Hematopoietic multipotent progenitor cell treated with erythropoietin and hydrocortisone succinate and interleukin-3 and kit ligand, for 6 days (in vitro differentiated cells): ENCODE results near the gene RAC3.

Experiments
- DNase-seq: peaks from one replicate; pipeline ENCODE4 v3.0.0-alpha.2; 2015

The RAC3 gene

DNA sequence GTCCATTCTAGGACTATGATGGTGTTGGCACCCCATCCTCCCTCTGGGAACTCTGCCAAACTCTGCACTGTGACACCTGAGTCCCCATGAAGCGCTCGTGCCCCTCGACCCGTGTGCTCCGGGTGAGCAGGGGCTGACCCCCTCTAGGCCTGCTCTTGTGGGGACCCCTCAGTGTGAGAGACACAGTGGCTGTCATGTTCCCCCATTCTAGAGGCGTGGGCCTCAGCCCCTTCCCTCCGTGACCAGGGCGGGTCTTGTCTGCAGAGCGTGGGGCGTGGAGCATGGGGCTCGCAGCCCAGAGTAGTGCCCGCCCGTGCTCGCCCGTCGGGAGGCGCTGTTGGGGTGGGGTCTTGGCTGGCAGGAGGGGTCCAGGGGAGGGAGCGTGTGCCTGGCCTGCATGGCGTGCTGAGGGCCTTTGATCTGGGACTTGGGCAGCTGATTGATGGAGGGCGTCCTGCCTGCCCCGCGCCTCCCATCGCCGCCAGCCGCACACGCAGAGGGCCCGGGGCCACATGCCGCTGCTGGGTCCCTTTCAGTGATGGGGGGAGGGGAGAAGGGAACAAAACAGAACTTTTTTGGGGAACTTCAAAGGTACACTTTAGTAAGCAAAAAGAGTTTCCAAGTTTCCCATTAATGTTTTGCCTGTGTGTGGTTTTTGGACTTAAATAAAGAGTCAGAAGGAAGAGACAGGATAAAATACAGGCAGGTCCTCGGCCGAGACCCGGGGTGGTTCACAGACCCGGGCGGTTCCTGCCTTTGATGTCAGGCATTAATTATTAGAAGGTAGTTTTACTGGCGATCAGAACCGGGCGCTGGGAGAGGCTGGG lies 31.3 kb upstream of the RAC3 start:
- DNase-seq = no peak

DNA sequence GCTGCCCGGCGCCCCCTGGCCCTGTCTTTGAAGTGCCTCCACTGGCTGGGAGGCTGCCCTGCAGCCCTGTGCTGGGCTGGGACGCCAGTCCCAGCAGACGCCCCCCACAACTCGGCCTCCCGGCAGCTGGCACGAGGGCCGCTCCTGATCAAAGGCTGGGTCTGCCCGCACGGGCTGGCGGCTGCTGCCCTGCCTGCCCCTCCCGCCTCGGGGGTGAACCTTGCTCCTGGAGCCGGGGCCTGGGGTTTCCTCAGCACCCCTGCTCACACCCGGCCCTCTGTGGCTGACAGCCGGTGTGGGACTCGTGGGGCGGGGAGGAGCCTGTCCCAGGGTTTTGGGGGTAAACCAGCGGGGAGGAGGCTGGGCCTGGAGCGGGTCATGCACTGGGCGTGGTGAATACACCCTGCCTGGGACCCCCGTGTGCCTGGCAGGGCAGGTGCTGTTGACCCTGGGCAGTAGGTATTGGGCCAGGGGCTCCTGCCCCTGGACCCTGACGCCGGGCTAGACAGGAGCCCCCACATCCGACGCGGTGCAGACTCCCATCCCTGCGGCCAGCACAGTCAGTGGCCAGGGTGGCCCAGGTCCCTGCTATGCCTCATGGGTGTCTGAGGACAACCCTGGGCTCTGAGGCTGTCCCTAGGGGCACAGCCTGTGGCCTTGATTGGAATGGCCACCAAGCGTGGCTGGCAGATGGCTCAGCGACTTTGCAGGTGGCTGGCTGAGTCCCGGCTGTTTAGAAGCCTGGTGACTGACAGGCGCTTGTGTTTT lies 30.5 kb upstream of the RAC3 start:
- DNase-seq = no peak

DNA sequence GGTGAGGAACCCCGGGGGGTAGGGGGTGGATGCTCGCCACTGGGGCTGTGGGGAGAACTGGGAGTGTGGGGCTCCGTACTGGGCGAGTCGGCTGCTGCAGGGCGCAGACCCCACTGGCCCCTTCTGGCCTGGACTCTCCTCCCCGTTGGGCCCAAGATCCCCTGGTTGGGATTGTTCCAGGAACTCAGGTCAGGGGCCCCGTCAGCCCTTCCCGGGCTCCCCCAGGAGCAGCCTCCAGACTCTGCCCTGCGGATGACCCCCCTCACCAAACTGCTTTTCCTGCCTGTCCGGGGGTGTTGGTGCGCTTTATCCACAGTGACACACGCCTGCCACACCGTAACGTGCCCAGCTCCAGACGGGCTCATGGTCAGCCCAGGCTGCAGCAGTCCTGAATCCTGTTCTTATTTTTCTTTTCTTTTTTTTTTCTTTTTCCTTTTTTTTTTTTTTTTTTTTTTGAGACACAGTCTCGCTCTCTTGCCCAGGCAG lies 29.9 kb upstream of the RAC3 start:
- no peak for DNase-seq

DNA sequence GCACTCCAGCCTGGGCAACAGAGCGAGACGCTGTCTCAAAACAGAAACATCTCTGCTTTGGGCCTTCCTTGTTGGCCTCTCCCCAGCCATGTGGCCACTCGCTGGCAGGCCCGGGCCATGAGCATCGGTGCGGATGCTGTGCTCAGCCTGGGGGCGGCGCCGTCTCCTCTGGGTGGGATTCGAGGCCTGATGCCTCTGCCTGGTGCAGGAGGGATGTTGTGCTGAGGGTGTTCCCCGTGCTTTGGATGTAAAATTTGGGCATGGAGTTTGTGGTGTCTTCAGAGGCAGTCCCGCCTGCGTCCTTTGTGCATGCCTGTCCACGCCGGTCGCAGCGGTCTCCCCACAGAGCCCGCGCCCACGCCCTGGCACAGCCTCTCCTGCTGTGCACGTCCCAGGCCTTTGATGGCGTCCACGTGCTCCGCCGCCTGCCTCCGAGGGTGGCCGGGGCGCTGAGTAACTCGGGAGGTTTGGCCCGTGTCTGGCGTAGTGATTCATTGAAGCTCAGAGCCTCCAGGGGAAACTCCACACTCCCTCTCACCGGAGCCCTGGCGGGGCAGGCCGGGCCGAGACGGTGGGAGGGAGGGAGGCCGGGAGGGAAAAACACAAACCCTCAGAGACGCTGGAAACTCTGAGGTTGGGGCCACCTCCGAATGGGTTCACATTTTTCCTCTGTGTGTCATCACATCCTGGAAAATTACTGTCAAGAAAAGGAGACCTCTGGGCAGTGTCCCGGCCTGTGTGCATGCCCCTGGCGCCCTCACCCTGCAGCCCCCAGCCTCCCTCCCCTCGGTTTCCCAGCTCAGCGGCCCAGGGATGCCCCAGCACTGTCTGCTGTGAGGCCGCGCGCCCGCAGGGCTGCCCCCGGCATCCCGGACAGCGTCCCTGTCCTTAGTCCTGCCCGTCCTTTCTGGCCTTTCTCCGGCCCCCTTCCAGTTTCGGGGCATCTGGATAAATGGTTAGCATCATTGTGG lies 27.8 kb upstream of the RAC3 start:
- no peak for DNase-seq

DNA sequence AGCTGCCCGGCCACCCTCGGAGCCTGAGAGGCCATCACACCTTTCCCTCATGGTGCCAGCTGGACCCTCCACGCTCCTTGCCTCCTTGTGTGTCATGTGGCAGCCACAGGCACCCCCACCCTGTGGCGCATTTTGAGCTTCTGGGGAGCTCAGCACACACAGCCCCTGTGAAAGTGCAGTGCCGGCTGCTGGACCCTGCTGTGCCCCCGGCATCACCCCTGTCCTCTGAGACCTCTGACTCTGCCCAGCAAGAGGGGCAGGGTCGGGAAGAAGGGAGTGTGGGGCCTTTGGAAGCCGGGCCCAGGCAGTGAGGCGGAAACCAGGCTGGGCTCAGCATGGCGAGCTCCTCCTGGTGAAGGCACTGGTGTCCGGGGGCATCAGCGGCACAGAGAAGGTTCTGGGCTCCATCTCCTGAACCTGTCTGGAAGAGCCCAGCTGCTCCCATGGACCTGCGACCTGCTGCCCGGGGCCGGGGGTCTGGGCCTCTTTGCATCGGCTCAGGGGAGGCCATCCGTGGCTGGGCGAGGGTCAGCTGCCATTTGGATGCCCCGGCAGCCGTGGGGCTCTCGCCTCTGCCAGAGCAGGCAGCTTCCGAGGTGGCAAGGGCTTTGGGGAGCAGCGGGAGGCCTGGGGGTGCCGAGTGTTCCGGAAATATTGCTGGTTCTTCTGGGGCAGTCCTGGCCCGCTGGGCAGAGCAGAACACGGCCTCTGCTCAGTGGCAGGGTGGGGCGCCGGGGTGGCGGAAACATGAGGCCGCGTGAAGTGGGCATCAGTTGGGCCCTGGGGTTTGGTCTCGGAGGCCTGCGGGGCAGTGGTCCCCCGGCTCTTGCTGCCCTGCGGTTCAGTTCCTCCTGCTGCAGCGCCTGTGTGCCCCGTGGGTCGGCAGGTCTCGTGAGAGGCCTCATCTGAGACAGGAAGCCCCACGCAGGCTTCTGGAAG lies 26.7 kb upstream of the RAC3 start:
- no peak for DNase-seq

DNA sequence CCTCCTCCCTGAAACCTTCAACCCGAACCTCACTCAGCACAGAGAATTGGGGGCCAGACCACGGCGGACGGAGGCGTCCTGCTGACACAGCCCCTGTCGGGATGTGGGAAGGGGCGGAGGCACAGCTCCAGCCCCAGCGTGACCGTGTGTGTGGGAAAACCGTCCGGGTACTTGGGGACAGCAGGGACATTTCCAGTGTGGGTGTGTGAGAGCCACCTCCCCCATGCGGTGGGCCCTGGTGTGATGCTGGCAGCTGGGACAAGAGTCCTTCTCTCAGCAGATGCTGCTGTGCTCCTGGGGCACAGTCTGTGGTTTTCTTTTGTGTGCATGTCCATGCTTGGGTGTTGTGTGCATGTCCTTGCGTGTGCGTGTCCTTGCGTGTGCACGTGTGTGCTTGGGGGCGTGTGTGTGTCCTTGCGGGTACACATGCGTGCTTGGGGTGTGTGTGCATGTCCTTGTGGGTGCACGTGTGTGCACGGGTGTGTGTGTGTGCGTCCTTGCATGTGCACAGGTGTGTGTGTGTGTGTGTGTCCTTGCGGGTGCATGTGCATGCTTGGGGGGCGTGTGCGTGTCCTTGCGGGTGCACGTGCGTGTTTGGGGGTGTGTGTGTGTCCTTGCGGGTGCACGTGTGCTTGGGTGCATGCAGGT lies 25.7 kb upstream of the RAC3 start:
- no peak for DNase-seq

DNA sequence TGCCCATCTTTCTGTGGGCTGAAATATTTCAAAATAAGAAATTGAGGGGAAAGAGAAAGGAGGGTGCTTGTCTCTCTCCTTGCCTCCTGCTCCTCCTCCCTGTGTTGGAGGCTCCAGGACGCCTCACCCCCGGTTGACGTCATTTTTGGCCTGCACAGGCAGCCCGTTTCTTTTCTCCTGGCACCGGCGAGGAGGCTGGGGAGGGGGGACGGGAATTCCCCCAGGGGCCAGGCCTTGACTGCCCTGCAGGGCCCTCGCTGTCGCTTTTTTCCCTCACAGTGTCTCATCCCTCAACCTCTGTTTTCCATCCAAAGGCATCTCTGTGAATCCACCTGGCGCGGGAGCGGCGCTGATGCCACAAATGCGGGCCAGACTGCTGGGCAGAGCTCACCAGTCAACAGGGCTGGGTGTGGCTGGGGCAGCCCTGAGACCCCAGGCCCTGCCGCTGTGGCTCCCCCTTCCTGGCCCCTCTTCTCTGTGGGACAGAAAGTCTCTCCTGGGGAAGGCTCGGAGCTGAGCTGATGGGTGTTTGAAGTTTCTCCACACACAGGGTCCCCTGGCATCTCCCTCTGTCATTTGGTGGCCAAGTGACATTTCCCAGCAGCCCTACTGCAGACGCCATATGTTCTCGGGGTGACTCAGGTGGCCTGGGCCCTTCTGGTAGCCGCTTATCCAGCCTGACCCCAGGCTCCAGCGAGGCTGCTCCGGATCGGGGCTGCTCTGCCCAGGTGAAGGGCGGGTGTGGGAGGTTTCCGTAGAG lies 24.8 kb upstream of the RAC3 start:
- DNase-seq = no peak

DNA sequence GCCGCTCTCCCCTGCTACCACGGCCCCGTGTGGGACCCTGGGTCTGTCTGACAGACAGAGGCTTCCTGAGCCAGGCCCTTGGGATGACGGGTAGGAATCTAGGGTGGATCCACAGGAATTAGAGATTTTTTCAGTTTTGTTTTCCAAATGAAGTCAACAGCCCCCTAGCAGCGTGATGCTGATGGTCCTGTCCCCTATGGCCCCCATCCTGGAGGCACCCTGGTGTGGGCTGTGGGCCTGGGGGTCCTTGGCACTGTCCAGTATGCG lies 24.3 kb upstream of the RAC3 start:
- no peak for DNase-seq

DNA sequence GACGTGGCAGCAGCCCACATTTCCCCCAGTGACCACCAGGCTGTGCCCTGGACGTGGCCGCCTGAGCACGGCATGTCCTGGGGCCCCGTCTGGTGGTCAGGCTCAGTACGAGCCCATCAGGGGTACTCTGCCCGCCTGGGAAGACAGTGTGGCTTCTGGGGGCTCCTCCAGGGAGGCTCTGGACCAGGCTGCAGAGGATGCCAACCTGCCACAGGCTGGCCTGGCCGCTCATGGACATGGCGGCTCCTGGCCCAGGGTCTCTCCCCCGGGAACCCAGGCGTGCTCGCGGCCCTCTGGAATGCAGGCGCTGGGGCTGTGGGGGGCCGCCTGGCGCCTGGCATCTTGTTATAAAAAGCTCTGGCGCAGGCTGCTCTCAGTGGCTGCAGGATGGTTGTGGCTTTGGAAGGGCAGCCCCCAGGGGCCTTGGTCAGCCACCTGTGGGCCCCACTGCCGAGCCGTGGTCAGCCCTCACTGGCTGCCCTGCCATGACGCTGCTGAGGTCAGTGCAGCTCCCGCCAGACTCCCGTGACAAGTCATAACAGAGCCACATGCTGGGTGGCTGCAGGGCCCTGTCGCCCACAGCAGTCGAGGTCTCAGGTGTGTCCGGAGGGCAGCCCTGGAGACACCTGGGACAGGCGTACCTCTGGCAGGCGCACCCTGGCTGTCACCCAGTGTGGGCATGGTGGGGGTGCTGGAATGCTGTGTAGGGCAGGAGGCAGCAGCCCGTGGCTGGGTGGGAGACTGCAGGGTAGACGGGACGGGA lies 23.8 kb upstream of the RAC3 start:
- DNase-seq = no peak

DNA sequence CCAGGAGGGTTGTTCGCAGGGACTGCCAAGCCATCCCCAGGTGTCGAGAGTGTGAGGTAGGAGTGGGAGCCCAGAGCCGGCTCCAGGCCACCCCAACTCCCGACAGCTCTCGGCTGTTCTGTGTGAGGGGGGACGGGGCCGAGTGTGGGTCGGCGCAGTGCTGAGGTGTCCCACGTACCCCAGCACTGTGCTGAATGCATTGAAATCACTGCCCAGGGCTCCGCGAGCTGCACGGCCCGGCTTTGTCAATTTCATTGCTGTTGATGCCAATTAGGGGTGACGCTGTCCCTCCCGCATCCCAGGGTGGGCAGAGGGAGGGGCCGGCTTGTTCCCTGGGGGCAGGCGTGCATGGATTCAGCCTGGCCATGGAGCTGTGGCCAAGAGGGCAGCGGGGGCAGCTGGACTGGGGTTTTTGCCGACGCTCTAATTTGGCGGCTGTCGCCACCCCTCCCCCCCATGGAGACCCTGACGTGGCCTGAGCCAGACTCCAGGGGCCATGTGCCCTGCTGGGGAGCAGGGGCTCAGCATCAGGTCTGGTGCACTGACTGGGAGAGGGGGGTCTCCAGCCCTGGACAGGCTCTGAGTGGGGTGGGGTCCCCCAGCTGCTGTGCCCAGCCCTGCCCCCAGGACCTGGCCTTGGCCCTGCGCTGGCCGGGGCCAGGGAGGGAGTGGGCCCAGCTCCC lies 23.1 kb upstream of the RAC3 start:
- DNase-seq = no peak

DNA sequence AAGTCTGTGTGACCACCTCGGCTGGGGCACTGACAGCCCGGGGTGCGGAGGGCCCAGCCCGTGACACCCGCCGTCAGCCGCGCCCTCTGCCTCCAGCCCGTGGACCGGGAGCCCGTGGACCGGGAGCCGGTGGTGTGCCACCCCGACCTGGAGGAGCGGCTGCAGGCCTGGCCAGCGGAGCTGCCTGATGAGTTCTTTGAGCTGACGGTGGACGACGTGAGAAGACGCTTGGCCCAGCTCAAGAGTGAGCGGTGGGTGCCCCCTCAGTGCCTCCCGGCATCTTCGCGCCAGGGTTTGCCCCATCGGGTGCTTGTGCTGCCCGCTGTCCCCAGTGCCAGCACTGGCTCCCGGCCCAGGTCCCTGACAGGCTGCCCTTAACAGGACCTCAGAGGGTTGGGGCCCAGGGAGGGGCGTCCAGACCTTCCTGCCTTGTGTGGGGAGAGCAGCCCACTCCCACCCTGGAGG lies 22.5 kb upstream of the RAC3 start:
- no peak for DNase-seq

DNA sequence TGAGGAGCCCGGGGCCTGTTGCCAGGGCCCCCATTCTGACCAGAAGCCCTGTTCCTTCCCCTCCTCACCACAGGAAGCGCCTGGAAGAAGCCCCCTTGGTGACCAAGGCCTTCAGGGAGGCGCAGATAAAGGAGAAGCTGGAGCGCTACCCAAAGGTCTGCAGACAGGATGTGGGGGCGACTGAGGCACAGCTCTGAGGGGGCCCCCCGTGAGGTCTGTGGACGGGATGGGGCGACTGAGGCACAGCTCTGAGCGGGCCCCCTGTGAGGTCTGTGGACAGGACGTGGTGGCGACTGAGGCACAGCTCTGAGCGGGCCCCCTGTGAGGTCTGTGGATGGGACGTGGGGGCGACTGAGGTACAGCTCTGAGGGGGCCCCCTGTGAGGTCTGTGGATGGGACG lies 22.1 kb upstream of the RAC3 start:
- DNase-seq = no peak

DNA sequence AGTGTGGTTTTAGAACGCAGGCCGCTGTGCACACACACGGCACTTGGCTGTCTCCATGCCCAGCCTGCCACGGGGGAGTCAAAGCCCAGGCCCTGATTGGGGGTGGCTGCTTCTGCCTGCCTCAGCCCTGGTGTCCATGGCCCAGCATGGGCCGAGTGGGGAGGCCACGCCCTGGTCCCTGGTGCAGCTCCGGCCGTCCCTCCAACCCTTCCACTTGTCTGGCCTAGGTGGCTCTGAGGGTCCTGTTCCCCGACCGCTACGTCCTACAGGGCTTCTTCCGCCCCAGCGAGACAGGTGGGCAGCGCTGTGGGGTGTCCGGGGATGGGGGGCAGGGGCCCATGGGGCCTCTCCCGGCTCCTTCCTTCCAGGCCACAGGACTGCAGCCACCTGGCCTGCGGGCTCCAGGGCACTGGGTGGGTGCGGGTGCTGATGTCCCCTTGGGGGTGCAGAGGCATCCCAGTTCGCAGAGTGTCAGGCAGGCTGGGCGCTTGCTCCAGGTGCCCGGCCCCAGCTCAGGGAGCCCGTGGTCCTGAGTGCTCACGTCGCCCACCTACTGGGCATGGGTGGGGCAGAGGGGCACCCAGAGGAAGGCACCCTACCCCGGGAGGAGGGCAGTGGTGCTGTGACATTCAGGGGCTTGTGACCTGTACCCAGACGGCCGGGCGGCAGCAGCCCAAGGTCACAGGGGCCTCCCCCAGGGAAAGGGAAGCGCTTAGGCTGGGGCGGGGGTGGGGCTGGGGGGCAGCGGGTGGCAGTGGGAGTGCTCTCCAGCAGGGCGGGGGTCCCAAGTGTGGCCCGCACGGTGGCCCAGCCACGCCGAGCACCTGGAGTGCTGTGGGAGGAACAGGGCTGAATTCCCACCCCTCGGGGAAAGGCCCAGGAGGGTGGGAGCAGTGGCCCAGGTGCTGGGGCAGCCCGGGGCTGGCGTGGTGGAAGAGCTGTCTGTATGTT lies 20.6 kb upstream of the RAC3 start:
- no peak for DNase-seq

DNA sequence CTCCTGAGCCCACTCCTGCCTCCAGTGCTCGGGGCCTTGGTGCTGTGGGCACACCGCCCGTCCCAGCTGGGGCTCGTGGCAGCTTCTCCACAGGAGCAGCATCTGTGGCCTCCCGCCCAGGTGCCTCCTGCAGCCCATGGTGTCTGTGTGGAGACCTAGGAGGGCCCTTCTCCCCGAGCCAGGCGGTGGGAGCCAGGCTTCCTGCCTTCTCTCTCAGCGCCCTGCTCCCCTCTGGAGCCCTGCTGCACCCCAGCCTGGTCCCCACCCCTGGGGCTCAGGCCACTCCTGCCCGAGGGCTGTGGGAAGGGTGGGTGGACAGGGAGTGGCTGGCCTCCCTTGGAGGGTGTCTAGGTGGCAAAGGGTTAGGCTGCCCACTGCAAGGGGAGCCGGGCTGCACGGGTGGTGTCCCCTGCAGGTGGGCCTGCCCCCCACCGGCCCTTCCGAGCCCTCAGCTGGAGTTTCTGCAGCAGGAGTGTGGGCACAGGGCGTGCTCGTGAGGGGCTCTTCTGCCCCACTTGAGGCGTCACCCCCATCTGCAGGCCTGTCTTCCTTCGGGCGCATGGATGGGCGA lies 19.8 kb upstream of the RAC3 start:
- no peak for DNase-seq

DNA sequence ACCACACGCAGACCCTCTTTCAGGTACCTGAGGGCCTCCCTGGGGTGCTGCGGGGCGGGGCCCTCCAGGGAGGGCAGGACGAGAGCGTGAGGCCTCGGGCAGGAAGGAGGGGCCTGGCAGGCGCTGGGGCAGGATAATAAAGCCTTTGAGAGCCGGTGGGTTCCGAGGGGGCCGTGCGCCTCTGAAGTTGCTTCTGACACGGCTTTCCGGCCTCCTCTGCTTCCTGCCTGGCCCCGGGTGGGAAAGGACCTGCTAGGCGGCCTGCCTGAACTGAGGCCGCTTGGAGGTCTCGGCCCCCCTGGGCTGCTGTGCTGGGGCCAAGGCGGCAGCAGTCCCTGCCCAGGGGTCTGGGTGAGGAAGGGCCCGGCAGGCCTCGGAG lies 19.2 kb upstream of the RAC3 start:
- DNase-seq = no peak

DNA sequence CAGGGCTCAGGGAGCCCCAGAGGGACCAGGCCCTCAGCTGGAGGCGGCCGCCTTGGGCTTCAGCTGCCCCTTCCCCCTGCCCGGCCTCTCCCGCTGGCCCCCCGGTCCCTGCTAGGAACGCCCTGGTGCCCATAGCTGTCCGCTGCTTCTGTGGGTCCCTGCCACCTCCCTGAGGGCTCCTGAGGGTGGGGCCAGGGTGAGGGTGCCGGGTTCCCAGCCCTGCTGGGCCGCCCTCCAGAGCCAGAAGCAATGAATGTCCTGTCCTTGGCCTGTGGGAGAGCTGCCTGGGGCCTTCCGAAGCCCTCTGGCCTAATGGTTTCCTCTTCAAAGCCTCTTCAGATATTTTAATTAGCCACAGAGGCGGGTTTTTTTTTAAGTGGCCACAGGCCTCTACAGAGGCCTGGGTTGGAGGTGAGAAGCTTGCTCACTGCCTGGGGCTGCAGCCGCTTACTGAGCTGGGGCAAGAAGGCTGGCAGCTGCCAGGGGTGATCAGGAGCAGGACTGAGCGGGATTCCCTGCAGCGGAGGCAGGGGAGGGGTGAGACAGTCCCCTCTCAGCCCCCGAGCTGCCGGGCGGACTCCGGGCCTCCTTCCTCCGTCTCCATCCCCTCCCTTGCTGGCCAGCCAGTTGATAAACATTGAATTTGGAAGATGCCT lies 18.7 kb upstream of the RAC3 start:
- no peak for DNase-seq

DNA sequence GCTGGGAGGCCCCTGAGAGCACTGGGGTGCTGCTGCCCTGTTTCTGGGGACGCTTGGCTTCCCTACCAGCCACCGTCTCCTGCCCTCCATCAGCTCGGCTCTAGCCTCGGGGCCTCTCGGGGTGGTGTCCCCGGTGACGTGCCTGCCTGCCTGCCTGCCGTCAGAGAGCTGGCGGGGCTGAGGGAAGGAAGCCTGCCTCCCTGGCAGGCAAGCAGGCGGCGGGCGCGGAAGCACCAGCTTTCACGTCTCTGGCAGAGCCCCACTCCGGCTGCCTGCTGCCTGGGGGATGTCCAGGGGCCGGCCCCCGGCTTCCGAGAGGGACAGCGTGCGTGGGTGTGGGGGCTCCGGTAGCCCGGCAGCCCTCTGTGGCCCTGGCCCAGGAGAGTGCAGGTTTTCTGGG lies 18.1 kb upstream of the RAC3 start:
- no peak for DNase-seq
